ENCODE measurements around the gene PPARG. TPM values are rescaled to one million over a fixed set of nuclear protein-coding genes. Genes with fewer than 3 reads are reported as not detected.
A peak's percentile ranks its signal among the peaks of the same experiment; 100 is the strongest.
"Not testable (repeated sequence)": the region's sequence is repeated elsewhere in the genome, so short reads cannot be mapped to it uniquely, and the experiment has no call there.

PPARG gene
- total RNA-seq, 2 donors from 2014 or later = 1.5 to 18.3 TPM

GRCh38 chr3:12472796-12473195, 183.9 kb downstream of the PPARG start:
- Mint-ChIP-seq H3K27me3 (peaks cover 5% of the 10 kb centered on the region), H3K27ac (peak overlapping the region; percentile 80), H3K36me3 (ENCODE audit: low read depth) (no peaks in the 10 kb centered on the region), H3K9me3 (no peaks in the 10 kb centered on the region), H3K4me3 (peak overlapping the region; percentile 76), H3K4me1 (peaks cover 25% of the 10 kb centered on the region)
- ATAC-seq (replicated peaks) = peak; percentile 13

GRCh38 chr3:12473511-12473910, 184.6 kb downstream of the PPARG start:
- ATAC-seq (replicated peaks) = peak; percentile 59
- H3K4me1 Mint-ChIP-seq = peaks cover 25% of the 10 kb centered on the region
- peak overlapping the region; percentile 76 for H3K4me3 Mint-ChIP-seq

DNA sequence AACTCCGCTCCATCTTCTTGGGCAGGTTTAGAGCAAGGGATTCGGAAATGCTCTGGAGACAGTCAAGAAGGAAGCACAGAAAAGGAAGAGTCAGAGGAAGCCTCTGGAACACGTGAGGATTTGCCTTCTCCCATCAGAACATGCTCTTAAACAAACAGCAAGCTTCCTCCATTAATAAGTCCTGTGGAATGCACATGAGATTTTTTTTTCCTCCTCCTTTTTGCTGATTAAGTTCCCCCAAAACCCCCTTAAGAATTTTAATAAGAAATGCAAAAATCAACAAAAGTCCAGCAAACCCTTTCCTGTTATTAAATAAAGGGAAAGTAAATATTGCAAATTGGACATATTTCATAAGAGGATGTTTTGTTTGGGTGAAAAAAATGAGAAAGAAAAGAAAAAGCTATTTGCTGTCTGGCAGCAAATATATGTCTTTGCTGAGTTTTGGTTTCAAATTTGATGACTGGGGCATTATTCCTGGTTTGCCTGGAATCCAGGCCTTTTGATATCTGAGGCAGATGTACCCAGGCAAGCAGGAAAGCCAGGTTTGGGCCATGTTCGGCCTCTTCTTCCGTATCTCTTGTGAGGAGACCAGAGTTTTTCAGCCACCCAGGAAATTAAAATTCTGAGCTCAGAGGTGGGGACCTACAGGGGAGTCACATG, 187.5 kb downstream of the PPARG start:
- Mint-ChIP-seq H3K9me3 (no peaks in the 10 kb centered on the region), H3K27ac (no peak overlapping the region), H3K27me3 (no peaks in the 10 kb centered on the region), H3K36me3 (ENCODE audit: low read depth) (no peaks in the 10 kb centered on the region), H3K4me1 (peaks cover 21% of the 10 kb centered on the region), H3K4me3 (no peak overlapping the region)
- ATAC-seq (replicated peaks) = no peak

More at GRCh38 chr3:12473511-12473910, 184.6 kb downstream of the PPARG start:
- Mint-ChIP-seq H3K9me3 (no peaks in the 10 kb centered on the region), H3K36me3 (ENCODE audit: low read depth) (no peaks in the 10 kb centered on the region), H3K27me3 (peaks cover under 1% of the 10 kb centered on the region), H3K27ac (peak overlapping the region; percentile 80)

- Mint-ChIP-seq H3K27me3 (no peaks in the 10 kb centered on the region), H3K9me3 (no peaks in the 10 kb centered on the region), H3K4me3 (no peak overlapping the region), H3K4me1 (peaks cover 15% of the 10 kb centered on the region), H3K27ac (no peak overlapping the region), H3K36me3 (ENCODE audit: low read depth) (no peaks in the 10 kb centered on the region)
- no peak for ATAC-seq (replicated peaks)
These were observed 188.4 kb downstream of the PPARG start for GRCh38 chr3:12477256-12477655.

GRCh38 chr3:12478326-12478725, 189.5 kb downstream of the PPARG start:
- ATAC-seq (replicated peaks) = no peak
- H3K27me3 Mint-ChIP-seq = no peaks in the 10 kb centered on the region
- H3K27ac Mint-ChIP-seq = no peak overlapping the region

GRCh38 chr3:12479198-12479597, 190.3 kb downstream of the PPARG start:
- H3K27ac Mint-ChIP-seq = peak overlapping the region; percentile 43
- H3K27me3 Mint-ChIP-seq; H3K9me3 Mint-ChIP-seq; H3K36me3 Mint-ChIP-seq (ENCODE audit: low read depth); H3K4me1 Mint-ChIP-seq; H3K4me3 Mint-ChIP-seq; ATAC-seq (replicated peaks): not testable (repeated sequence)

More at GRCh38 chr3:12478326-12478725, 189.5 kb downstream of the PPARG start:
- H3K9me3 Mint-ChIP-seq = no peaks in the 10 kb centered on the region
- peaks cover 7% of the 10 kb centered on the region for H3K4me1 Mint-ChIP-seq
- no peaks in the 10 kb centered on the region for H3K36me3 Mint-ChIP-seq (ENCODE audit: low read depth)
- H3K4me3 Mint-ChIP-seq = no peak overlapping the region

- H3K36me3 Mint-ChIP-seq (ENCODE audit: low read depth) = peaks cover 7% of the 10 kb centered on the region
- no peak overlapping the region for H3K4me3 Mint-ChIP-seq
- peak overlapping the region; percentile 43 for H3K27ac Mint-ChIP-seq
- peak; percentile 32 for ATAC-seq (replicated peaks)
- no peaks in the 10 kb centered on the region for H3K27me3 Mint-ChIP-seq
- no peaks in the 10 kb centered on the region for H3K9me3 Mint-ChIP-seq
- peaks cover 9% of the 10 kb centered on the region for H3K4me1 Mint-ChIP-seq
These were observed 191.1 kb downstream of the PPARG start for GRCh38 chr3:12479919-12480427.

DNA sequence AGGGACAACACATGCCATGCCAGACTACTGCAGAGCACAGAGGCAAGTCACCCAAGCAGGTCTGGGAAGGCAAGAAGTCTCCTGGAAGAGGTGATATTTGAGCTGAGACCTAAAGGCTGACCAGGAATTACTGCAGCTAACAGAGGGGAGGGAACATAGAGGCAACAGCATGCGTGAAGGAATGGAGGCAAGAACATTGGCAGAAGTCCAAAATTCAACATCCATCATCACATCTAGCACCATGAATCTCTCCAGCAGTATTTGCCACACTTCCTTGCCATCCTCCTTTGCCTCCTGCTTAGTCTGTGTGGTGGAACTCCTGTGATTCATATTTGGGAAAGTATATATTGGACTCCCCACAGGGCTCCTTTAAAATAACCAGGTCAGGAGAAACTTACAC, 194.5 kb downstream of the PPARG start:
- Mint-ChIP-seq H3K4me3 (peak overlapping the region; percentile 93), H3K9me3 (no peaks in the 10 kb centered on the region), H3K27ac (peak overlapping the region; percentile 93), H3K36me3 (ENCODE audit: low read depth) (peaks cover 22% of the 10 kb centered on the region), H3K27me3 (no peaks in the 10 kb centered on the region), H3K4me1 (peaks cover 33% of the 10 kb centered on the region)
- no peak for ATAC-seq (replicated peaks)

DNA sequence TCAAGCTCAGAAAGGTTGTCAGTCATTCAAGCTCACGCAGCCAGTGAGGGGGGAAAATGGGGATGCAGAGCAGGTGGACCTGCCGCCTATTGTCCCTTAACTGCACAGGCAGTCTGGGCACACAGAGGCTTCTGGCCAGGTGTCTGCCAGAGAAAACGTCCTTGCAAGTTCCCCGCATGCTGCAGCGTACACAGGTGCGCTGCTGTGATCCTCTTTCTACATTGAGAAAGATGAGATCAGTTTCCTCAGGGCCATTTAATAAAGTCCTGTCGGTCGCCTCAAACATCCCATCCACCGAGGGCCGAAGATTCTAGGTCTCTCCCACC, 195.0 kb downstream of the PPARG start:
- H3K36me3 Mint-ChIP-seq (ENCODE audit: low read depth) = peaks cover 26% of the 10 kb centered on the region
- no peaks in the 10 kb centered on the region for H3K9me3 Mint-ChIP-seq
- H3K27ac Mint-ChIP-seq = peak overlapping the region; percentile 93
- no peak for ATAC-seq (replicated peaks)
- H3K27me3 Mint-ChIP-seq = no peaks in the 10 kb centered on the region
- peaks cover 36% of the 10 kb centered on the region for H3K4me1 Mint-ChIP-seq
- H3K4me3 Mint-ChIP-seq = peak overlapping the region; percentile 93

Other genes starting within 250 kb of the PPARG start
- gene TIMP4, start 130.2 kb upstream of the PPARG start, total RNA-seq = not detected
- 10 to 100 TPM in 1 of 2 donors, 1 to 10 TPM in 1; 8.9 to 20.2 TPM for gene TSEN2, start 195.4 kb downstream of the PPARG start, total RNA-seq